ENCODE data around the gene FOSL1.

The FOSL1 gene

GRCh38 chr11:65863889-65864705 is 36.1 kb downstream of the FOSL1 start:
- DNase-seq (ENCODE audit: low read depth), result no peak

- no peak for DNase-seq (ENCODE audit: low read depth)
Observed at GRCh38 chr11:65862941-65863888, 37.0 kb downstream of the FOSL1 start.

- no peak for DNase-seq (ENCODE audit: low read depth)
Observed at GRCh38 chr11:65862191-65862735, 37.9 kb downstream of the FOSL1 start.

DNA sequence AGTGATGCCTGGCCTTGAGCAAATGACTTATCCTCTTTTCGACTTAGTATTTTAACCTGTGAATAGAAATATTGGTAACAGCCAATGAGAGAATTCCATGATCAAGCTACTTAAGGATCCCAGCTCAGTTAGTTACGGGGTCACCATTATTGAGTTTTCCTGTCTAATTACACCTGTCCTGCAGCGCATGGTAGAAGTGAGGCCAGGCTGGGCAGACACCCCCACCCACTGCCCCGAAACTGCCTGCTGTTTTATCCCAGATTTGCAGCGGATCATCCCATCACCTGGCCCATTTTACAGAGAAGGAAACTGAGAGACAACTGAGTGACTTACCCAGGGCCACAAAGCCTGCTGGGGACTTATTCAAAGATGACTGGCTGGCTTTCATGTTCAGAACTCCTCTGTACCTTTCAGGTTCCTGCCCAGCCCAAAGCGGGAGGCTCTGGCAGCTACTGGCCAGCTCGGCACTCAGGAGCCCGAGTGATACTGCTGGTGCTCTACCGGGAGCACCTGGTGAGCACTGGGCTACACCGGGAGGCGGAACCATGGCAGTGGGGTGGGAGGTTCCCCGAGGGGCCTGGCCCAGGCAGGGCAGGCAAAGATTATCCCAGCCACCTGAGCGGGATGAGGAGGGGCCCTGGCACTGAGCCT is 38.5 kb downstream of the FOSL1 start:
- no peak for DNase-seq (ENCODE audit: low read depth)

GRCh38 chr11:65861165-65861505 is 39.1 kb downstream of the FOSL1 start:
- DNase-seq (ENCODE audit: low read depth), result no peak

DNA sequence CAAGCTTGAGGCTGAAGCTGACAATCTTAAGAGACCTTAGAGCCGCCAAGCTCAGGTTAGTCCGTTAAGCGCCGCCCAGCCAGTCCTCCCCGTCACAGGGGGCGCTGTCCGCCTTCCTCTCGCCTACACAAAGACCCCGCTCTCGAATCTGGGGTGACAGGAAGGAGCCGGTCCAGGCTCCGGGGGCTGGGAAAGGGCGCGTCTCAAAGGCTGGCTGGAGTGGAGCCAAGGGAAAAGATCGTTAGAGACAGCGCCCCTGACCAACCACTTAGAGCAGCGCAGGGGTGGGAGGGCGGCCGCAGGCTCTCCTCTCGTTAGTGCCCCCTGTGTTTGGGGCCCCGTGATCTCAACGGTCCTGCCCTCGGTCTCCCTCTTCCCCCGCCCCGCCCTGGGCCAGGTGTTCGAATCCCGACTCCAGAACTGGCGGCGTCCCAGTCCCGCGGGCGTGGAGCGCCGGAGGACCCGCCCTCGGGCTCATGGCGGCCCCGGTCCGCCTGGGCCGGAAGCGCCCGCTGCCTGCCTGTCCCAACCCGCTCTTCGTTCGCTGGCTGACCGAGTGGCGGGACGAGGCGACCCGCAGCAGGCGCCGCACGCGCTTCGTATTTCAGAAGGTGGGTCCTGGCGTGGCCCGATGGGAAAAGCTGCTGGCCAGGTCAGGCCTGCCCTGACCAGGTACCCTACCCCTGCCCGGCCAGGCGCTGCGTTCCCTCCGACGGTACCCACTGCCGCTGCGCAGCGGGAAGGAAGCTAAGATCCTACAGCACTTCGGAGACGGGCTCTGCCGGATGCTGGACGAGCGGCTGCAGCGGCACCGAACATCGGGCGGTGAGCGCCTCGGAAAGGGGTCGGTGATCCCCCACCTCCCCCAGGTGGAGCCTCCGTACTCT is 39.7 kb downstream of the FOSL1 start, which contains the start of gene MUS81:
MUS81 (plus strand) TSS at position 156 of the 887 bp plus-strand sequence; CDS start at position 477, 321 bp downstream.
- DNase-seq (ENCODE audit: low read depth), result peak; percentile 93

DNA sequence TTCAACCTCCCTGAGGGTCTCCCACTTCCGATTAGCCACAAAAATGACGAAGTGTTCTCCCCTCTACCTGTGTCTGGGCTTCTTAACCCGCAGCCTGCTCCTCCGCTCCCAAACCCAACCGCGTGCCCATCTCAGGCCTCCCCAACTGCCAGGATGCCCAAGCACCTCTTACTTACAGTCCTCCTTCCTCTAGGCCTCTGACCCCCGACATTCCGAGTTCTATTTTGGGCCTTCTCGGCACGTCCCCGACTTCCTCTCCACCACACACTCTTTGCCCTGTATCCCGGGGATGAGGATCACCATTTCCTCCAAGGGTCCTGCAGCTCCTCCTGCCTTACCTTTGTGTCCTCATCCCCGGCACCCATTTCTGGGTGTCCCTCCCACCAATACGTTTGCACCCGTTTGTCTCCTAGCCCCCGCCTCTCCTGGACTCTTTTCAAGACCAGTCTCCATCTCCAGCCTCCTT is 40.3 kb downstream of the FOSL1 start:
- DNase-seq (ENCODE audit: low read depth), result no peak

DNA sequence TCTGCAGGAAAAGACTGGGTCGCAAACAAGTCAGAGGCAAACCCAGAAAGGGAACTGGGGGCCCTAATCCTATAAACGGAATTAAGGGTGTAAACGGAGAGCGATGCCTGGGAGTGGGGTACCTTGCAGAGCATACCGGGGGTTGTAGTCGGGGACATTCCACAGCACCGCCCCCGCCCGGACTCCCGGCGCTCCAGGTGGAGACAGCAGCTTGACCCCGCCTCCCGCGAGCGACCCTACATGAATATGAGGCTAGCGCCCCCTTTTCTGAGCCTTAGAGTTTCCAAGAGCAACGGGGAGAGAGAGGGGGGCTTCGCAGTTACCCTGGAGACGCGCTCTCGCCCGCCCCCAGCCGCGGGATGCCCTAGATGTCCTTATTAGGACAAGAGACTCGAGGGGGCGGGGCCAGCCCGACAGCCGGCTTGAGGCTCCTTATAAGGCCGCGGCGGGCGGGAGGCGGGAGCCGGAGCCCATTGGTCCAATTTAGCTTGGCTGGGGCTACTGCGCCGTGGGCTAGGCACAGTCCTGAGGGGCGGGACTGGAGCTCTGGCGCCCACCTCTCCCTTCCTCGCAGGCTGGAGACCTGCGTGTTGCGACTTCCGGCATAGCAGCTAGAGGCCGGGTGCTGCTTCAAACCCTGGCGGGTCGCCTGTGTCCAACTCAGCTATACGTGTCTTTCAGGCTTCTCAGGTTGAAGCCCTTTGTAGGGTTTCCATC is 40.9 kb downstream of the FOSL1 start:
- peak; percentile 91 for DNase-seq (ENCODE audit: low read depth)

DNA sequence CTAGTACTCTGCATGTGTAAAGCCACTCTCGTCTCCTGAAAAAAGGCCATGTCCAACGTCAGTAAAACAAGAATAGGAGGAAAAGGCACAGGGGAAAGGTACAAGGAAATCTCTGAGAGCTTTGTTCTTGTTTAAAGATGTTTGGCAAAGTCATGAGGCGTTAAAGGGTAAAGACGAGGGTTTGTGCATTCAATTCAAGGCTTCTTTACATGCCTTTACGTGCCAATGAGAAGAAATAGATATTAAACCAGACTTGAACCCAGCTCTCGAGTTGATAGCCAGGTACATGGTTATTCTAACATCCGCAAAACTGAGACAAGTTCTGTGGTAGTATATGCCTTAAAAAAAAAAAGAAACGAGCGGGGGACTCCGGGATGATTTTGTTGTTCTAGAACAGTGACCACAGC is 41.5 kb downstream of the FOSL1 start:
- DNase-seq (ENCODE audit: low read depth), result no peak

DNA sequence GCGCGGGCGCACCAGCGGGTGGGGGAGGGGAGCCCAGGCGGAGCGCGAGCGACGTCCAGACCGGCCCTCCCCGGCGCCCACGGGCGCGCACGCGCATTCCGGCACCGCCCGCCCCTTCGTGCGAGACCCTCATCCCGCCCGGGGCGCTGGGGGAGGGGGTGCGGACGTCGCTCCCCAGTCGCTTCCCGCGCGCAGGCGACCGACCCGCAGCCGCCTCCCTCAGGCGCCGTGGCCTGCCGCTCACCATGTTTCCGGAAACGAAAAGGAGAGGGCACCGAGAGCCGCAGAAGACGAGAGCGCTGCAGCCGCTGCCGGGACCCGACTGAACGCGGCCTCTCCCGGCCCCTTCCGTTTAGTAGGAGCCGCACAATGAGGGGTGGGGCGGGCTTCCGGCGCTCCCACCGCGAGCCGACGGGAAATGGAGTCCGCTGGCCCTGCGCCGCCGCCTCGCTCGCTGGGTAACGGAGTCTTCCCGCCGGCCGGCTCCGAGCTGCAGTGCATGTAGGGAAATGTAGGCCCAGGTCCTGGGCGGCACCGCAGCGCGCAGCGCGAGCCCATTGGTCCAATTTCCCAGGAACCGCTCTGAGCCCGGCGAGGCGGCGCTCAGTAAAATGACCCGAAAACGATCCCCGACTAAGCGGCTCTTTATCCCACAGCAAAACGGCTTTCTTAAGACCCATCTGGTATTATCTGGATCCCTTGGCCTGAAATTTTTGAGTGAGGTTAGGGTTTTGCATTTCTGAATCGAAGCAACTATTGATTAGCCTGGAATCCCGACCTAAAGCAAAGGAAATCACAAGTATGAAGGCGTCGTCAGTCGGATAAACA is 42.1 kb downstream of the FOSL1 start, which contains the start of gene CFL1:
CFL1 (minus strand) TSS at position 328 of the 828 bp plus-strand sequence; CDS start at position 247, 81 bp downstream.
- peak; percentile 97 for DNase-seq (ENCODE audit: low read depth)

DNA sequence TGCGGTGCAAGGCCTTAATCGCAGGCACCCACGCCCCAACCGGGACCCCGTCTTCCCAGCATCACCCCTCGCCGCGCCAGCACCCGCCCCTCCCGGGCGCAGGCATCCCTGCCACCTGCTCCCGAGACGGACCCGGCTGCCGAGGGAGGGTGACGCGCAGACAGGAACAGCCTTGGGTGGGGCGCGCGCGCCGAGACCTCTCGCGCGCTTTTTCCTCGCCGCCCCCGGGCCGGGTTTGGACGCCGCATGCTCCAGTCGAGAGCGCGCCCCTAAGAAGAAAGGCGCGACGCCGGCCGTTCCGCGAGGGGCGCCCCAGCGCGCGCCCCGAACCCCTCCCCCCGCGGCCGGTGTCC is 42.7 kb downstream of the FOSL1 start:
- peak; percentile 53 for DNase-seq (ENCODE audit: low read depth)

- DNase-seq (ENCODE audit: low read depth), result peak; percentile 81
Observed at GRCh38 chr11:65856689-65857499, 43.3 kb downstream of the FOSL1 start.

GRCh38 chr11:65855927-65856363 is 44.2 kb downstream of the FOSL1 start:
- no peak for DNase-seq (ENCODE audit: low read depth)

DNA sequence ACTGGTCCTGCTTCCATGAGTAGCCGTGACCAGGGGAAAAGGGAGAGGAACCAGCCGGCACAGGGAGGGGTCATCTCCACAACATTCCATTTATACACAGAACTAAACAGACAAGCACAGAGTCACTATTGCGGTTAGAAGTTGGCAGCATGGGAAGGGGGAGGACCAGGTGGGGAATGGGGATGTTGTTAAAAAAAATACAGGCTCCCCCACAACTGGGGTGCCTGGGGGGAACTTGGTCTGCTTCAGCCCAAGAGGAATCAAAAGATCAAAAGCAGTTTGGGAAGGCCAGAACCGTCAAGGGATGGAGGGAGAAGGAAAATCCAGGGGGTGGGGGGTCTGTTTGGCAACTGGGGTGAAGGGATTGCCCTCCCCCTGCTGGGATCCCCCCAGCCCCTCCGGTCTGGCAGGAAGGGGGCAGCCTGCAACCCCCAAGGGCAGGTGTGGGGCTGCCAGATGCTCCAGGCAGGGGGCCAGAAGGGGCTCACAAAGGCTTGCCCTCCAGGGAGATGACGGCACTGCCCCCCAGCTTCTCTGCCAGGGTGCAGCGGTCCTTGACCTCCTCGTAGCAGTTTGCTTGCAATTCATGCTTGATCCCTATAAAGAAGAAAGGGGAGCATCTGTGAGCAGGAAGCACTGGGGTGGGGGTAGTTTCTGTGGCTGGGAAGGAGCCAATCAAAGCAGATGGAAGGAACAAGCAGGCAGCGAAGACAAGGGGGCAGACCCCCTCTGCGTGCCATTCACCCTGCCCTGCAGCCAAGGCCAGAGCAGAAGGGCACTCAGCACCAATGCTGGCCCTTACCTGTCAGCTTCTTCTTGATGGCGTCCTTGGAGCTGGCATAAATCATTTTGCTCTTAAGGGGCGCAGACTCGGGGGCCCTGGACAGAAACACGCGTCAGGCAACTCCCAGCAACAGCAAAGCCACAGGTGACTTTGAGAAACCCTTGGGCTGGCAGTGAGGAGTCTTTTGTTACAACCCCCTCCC is 45.0 kb downstream of the FOSL1 start:
- DNase-seq (ENCODE audit: low read depth), result no peak

GRCh38 chr11:65854161-65854592 is 46.0 kb downstream of the FOSL1 start:
- DNase-seq (ENCODE audit: low read depth), result no peak

DNA sequence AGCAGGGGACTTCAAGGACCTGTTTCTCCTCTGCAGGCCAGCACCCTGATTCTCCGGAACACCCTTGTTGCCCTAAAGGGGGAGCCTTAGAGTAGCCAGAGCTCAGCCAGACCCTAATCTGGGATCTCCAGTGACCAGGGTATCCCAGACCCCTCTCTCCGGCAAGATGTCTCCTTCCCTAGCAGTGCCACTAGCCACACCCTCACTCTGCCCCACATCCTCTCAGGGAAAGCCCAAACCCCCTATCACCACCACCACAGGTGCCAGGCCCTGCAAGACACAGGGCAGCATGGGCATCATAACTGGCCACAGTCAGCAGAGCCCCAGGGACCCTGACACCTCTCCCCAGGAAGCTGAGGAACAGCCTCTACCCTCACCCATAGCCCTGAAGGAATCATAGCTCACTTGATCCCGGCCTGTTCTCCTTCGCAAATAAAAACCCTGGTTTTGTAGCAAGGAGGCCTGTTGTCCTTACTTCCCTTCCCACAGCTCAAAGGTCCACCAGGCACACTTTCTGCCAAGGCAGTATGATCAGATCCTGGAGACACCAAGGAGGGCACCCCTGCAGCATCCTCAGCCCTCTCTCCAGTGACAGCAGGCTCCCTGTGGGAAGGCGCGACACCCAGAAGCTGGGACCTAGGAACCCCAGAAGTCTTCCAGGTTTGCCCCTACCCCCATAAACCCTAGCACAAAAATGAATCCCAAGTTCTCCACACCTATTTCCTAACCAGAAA is 46.8 kb downstream of the FOSL1 start:
- no peak for DNase-seq (ENCODE audit: low read depth)
